H1 (cell line): ENCODE results near the gene DNAL4. TPM values are rescaled to one million over a fixed set of nuclear protein-coding genes. Genes with fewer than 3 reads are reported as not detected.

Experiments used
- CTCF ChIA-PET: fragments of 300-600 bp; sonication (Branson Sonifier 250); formaldehyde crosslinking; loops from one replicate; lab custom pipeline; 2021; ENCODE audit not compliant: partially characterized antibody; lab: Charles Lee
- POLR2A ChIA-PET: fragments of 300-600 bp; sonication (Branson Sonifier 250); formaldehyde crosslinking; loops from one replicate; lab custom pipeline; 2021; ENCODE audit warnings: inconsistent platforms; ENCODE audit not compliant: partially characterized antibody; lab: Charles Lee
- DNase-seq, 2 experiments: peaks; one replicate each; pipeline versions ENCODE4 v3.0.0 to v3.0.0-alpha.2; 2010 to 2022; ENCODE audit warnings: low spot score in 2 of 2, low read depth in 1 of 2, mixed read lengths in 1 of 2
- FAIRE-seq: peaks from 2 replicates; lab custom pipeline; 2011; peaks lifted over from hg19 to GRCh38; lab: Jason Lieb, UNC
- H2AFZ ChIP-seq: 2 replicates; pipeline ENCODE4 v1.8.1; 2012; ENCODE audit warnings: low read length, inconsistent platforms
- H2AK5ac ChIP-seq: 2 replicates; pipeline ENCODE4 v1.6.1; 2013; ENCODE audit warnings: low read depth, low read length
- H2BK120ac ChIP-seq: replicated peaks from 2 replicates; pipeline ENCODE3; 2013; ENCODE audit warnings: low read depth, low read length, inconsistent platforms
- H2BK12ac ChIP-seq: 2 replicates; pipeline ENCODE4 v1.6.1; 2013; ENCODE audit warnings: low read depth, low read length
- H2BK15ac ChIP-seq: 2 replicates; pipeline ENCODE4 v1.6.1; 2013; ENCODE audit warnings: low read length
- H2BK20ac ChIP-seq: 2 replicates; pipeline ENCODE4 v1.6.1; 2013; ENCODE audit warnings: low read length
- H2BK5ac ChIP-seq: 2 replicates; pipeline ENCODE4 v1.6.1; 2013; ENCODE audit warnings: low read depth, low read length
- H3K14ac ChIP-seq: 2 replicates; pipeline ENCODE4 v1.6.1; 2013; ENCODE audit warnings: inconsistent platforms; ENCODE audit not compliant: insufficient read length
- H3K18ac ChIP-seq: 2 replicates; pipeline ENCODE4 v1.6.1; 2013; ENCODE audit warnings: low read length; ENCODE audit errors: extremely low read depth
- H3K23ac ChIP-seq: 2 replicates; pipeline ENCODE4 v1.6.1; 2013; ENCODE audit warnings: inconsistent platforms; ENCODE audit not compliant: insufficient read length
- H3K23me2 ChIP-seq: 2 replicates; pipeline ENCODE4 v1.6.1; 2013; ENCODE audit warnings: low read depth, low read length
- H3K27ac ChIP-seq: 2 replicates; pipeline ENCODE4 v1.6.1; 2011; ENCODE audit warnings: low read depth, low read length, inconsistent platforms
- H3K27me3 ChIP-seq, 4 experiments: replicated peaks in 1 of 4; 1 replicate in 1 of 4; 2 replicates in 3 of 4; pipeline versions ENCODE4 v1.6.1 to v1.8.1; 2011 to 2013; ENCODE audit warnings: low read length in 3 of 4, mild to moderate bottlenecking in 3 of 4, inconsistent platforms in 2 of 4, mixed read lengths in 2 of 4, moderate library complexity in 1 of 4; ENCODE audit not compliant: control insufficient read depth in 3 of 4, insufficient read depth in 3 of 4; ENCODE audit errors: extremely low read depth in 1 of 4
- H3K36me3 ChIP-seq, 4 experiments: 2 replicates each; pipeline versions ENCODE4 v1.6.1 to v1.8.1; 2011 to 2013; ENCODE audit warnings: mild to moderate bottlenecking in 4 of 4, low read length in 3 of 4, moderate library complexity in 2 of 4, control low read depth in 1 of 4, inconsistent platforms in 1 of 4; ENCODE audit not compliant: insufficient read depth in 4 of 4, control insufficient read depth in 2 of 4
- H3K4ac ChIP-seq: replicated peaks from 2 replicates; pipeline ENCODE3; 2013; ENCODE audit warnings: low read length, low read depth, mixed read lengths, inconsistent platforms; ENCODE audit not compliant: insufficient read length
- H3K4me1 ChIP-seq, 4 experiments: replicated peaks in 1 of 4; 1 replicate in 1 of 4; 2 replicates in 3 of 4; pipeline versions ENCODE4 v1.6.1 to v1.8.1; 2011 to 2013; ENCODE audit warnings: low read length in 3 of 4, inconsistent platforms in 2 of 4, mixed read lengths in 1 of 4; ENCODE audit not compliant: insufficient read depth in 4 of 4, control insufficient read depth in 3 of 4
- H3K4me2 ChIP-seq, 2 experiments: 2 replicates each; pipeline versions ENCODE4 v1.6.1 to v1.8.1; 2011 to 2013; ENCODE audit warnings: low read depth in 2 of 2, low read length in 2 of 2, control low read depth in 1 of 2, inconsistent platforms in 1 of 2, mild to moderate bottlenecking in 1 of 2; ENCODE audit not compliant: insufficient read depth in 1 of 2
- H3K4me3 ChIP-seq, 4 experiments: fragments of 200-600, 300-600 bp in 1 of 4; sonication (generic), shearing (Covaris generic), sonication (Bioruptor Twin) in 1 of 4; 2 replicates each; pipeline versions ENCODE4 v1.5.1 to v1.8.1; 2011 to 2016; ENCODE audit warnings: low read length in 4 of 4, low read depth in 3 of 4, control low read depth in 2 of 4, inconsistent platforms in 2 of 4, mild to moderate bottlenecking in 2 of 4, mixed read lengths in 1 of 4, moderate library complexity in 1 of 4; ENCODE audit not compliant: insufficient read depth in 2 of 4; ENCODE audit errors: extremely low read depth in 1 of 4
- H3K56ac ChIP-seq: replicated peaks from 2 replicates; pipeline ENCODE3; 2013; ENCODE audit warnings: low read depth, mild to moderate bottlenecking, mixed read lengths, low read length, inconsistent platforms; ENCODE audit not compliant: insufficient read length
- H3K79me1 ChIP-seq: 2 replicates; pipeline ENCODE4 v1.6.1; 2013; ENCODE audit warnings: low read depth, low read length, control low read depth
- H3K79me2 ChIP-seq, 2 experiments: 2 replicates each; pipeline versions ENCODE4 v1.6.1 to v1.8.1; 2012 to 2013; ENCODE audit warnings: low read length in 2 of 2, mild to moderate bottlenecking in 2 of 2, inconsistent platforms in 1 of 2; ENCODE audit not compliant: insufficient read depth in 2 of 2, control insufficient read depth in 1 of 2
- H3K9ac ChIP-seq, 4 experiments: replicated peaks in 1 of 4; 1 replicate in 1 of 4; 2 replicates in 3 of 4; pipeline versions ENCODE4 v1.6.1 to v1.8.1; 2011 to 2013; ENCODE audit warnings: low read depth in 3 of 4, low read length in 3 of 4, control low read depth in 2 of 4, mild to moderate bottlenecking in 2 of 4, moderate library complexity in 2 of 4, inconsistent platforms in 1 of 4; ENCODE audit errors: extremely low read depth in 1 of 4
- H3K9me3 ChIP-seq, 2 experiments: 2 replicates each; pipeline versions ENCODE4 v1.6.1 to v1.8.1; 2012 to 2013; ENCODE audit warnings: mild to moderate bottlenecking in 2 of 2, moderate library complexity in 2 of 2, control low read depth in 1 of 2, inconsistent platforms in 1 of 2, low read depth in 1 of 2, low read length in 1 of 2, mixed read lengths in 1 of 2; ENCODE audit not compliant: insufficient read depth in 2 of 2
- H4K20me1 ChIP-seq, 2 experiments: replicated peaks in 1 of 2; 2 replicates each; pipeline versions ENCODE3 to v1.8.1; 2011 to 2013; ENCODE audit warnings: inconsistent platforms in 2 of 2, low read length in 2 of 2, mild to moderate bottlenecking in 1 of 2; ENCODE audit not compliant: insufficient read depth in 2 of 2, control insufficient read depth in 1 of 2
- H4K5ac ChIP-seq: 2 replicates; pipeline ENCODE4 v1.6.1; 2013; ENCODE audit warnings: low read length, low read depth, mixed read lengths, inconsistent platforms; ENCODE audit not compliant: insufficient read length
- H4K8ac ChIP-seq: 2 replicates; pipeline ENCODE4 v1.8.0; 2013; ENCODE audit warnings: mild to moderate bottlenecking, moderate library complexity, low read length, inconsistent platforms; ENCODE audit not compliant: insufficient read depth; ENCODE audit errors: extremely low read depth
- H4K91ac ChIP-seq: replicated peaks from 2 replicates; pipeline ENCODE3; 2013; ENCODE audit warnings: low read length, mixed read lengths, inconsistent platforms; ENCODE audit not compliant: insufficient read length
- CEBPB ChIP-seq: IDR thresholded peaks from 2 replicates; pipeline ENCODE4 v1.6.1; 2012; ENCODE audit warnings: low read depth, low read length
- KDM1A ChIP-seq: fragments of 200-600, 300-600 bp; sonication (generic); IDR thresholded peaks from 2 replicates; pipeline ENCODE4 v1.7.1; 2016; ENCODE audit warnings: mild to moderate bottlenecking, low read length, borderline replicate concordance
- SIN3A ChIP-seq, 2 experiments: IDR thresholded peaks in 1 of 2; conservative IDR thresholded peaks in 1 of 2; 2 replicates each; pipeline ENCODE4 v1.6.1; 2011 to 2012; ENCODE audit warnings: low read length in 2 of 2, improper control_type of control experiment in 1 of 2, low read depth in 1 of 2, mild to moderate bottlenecking in 1 of 2
- WGBS, 2 experiments: shearing (Covaris generic) in 1 of 2; methylation state at CpG; one replicate each; pipeline versions ENCODE4 v1.1.6 to v1.1.7; 2013 to 2015; ENCODE audit warnings: low lambda C conversion rate in 2 of 2, mixed read lengths in 2 of 2, inconsistent platforms in 1 of 2, low coverage in 1 of 2, missing lambda C conversion rate in 1 of 2; ENCODE audit not compliant: insufficient replicate concordance in 2 of 2, insufficient coverage in 1 of 2, insufficient read length in 1 of 2; ENCODE audit errors: extremely low coverage in 1 of 2, missing lambda C conversion rate in 1 of 2; 5-methylcytosine and 5-hydroxymethylcytosine counted together
- polyA plus RNA-seq, 7 experiments: library from polyadenylated mRNA; depleted of rRNA in 3 of 7; stranded (reverse) in 5 of 7; unstranded in 2 of 7; fragments of >200 nt in 5 of 7; fragments of 200-250 nt in 2 of 7; gene quantifications; 1 replicate in 5 of 7; 2 replicates in 1 of 7; 4 replicates in 1 of 7; pipeline versions ENCODE4 v1.2.1 to v1.2.3, GENCODE V29; 2011 to 2013; ENCODE audit warnings: missing spikeins in 2 of 7, mixed read lengths in 2 of 7
- total RNA-seq: library from RNA; stranded (reverse); fragmentation: NEBNext Ultra II Directional; extraction: Animal tissue kit (Norgen Biotek cat#: 25700); gene quantifications from 2 replicates; pipeline ENCODE4 v1.2.1, GENCODE V29; 2021

The DNAL4 gene
- total and polyA plus RNA-seq, 2 of the 8 experiments (the other 6 are each of a cell fraction or from before 2014, with no cell fraction given), result 8.8 to 14.0 TPM

- FAIRE-seq (no peak), DNase-seq (no peak)
- Histone ChIP-seq H3K23ac (no peak overlapping the region), H3K18ac (no peak overlapping the region), H2AK5ac (no peak overlapping the region), H3K9me3 (no peaks in the 10 kb centered on the region), H3K79me1 (no peaks in the 10 kb centered on the region), H3K4me3 (no peak overlapping the region), H4K91ac (no peak overlapping the region), H2AFZ (no peak overlapping the region), H3K79me2 (no peaks in the 10 kb centered on the region), H3K27me3 (peaks cover 0 to 2% (median 0%) of the 10 kb centered on the region in 4 experiments; a peak in 1 of 7 replicates), H3K14ac (no peak overlapping the region), H2BK5ac (no peak overlapping the region; the same call in 1 of the 2 replicates), H3K23me2 (no peaks in the 10 kb centered on the region), H2BK12ac (no peak overlapping the region), H2BK20ac (no peak overlapping the region), H3K4me2 (no peak overlapping the region), H3K56ac (no peak overlapping the region), H3K9ac (no peak overlapping the region), H3K36me3 (peaks cover 0 to 3% (median under 1%) of the 10 kb centered on the region in 4 experiments; a peak in 1 of 8 replicates), H4K8ac (no peak overlapping the region), H4K5ac (no peak overlapping the region), H2BK120ac (no peak overlapping the region), H4K20me1 (peaks cover 0 to 6% of the 10 kb centered on the region in 2 experiments), H2BK15ac (no peak overlapping the region), H3K4ac (no peak overlapping the region), H3K27ac (no peak overlapping the region), H3K4me1 (no peaks in the 10 kb centered on the region; a peak in 1 of 7 replicates)
- ChIA-PET CTCF (interaction anchor here (5.9 to 7.9 kb wide), 2 partner anchors 9 to 19 kb away, joined by 35 to 95 read pairs; no protein-coding TSS in a partner anchor), POLR2A (interaction anchor here (0.6 to 10.3 kb wide), 4 partner anchors 8 to 63 kb away, joined by 4 to 112 read pairs (median 16); partner anchors contain the start of genes SUN2 and TOMM22)
- WGBS, 2 experiments, result 91% methylated on average over 6 of the region's 6 CpGs; no CpG with 5 or more reads in 1 of the 2 experiments
- TF ChIP-seq CEBPB (no peak), KDM1A (no peak), SIN3A (conservative IDR thresholded peaks at IDR 0.05 in 1 of 2, IDR thresholded peaks at IDR 0.05 in 1 of 2; ENCODE audit: low read depth in 1 of 2, low read length in 2 of 2) (no peak)
Observed at GRCh38 chr22:38744981-38745380, 49.0 kb downstream of the DNAL4 start.
